HG03457 (cell line): ENCODE results near the gene RDH8.

Source experiments
- ATAC-seq: cut with Tn5 transposase; IDR thresholded peaks from one replicate; pipeline ENCODE4 v1.9.1; 2021; ENCODE audit warnings: moderate number of reproducible peaks; ENCODE audit not compliant: unreplicated experiment

RDH8 gene

DNA sequence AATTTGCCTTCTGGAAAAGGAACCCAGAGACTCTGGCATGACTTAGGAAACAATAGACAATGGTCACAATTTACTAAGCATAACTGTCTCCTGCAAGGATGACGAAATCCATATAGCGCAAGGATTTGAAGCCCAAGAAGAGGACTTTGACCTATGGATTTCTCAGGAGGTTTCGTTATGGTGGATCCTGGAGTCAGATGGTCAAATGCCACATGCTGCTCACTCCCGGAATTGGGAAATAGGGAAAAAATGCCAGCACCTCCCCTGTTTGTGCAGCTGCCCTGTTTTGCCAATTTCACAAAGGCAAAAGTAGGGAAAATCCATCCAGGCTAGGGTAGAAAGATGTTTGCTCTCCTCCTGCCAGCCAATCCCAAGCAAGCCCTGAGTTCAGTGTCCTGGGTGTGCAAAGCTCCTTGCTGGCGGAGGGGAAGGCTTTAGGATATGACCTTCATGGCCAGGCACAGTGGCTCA lies 23.4 kb downstream of the RDH8 start:
- ATAC-seq: no peak

DNA sequence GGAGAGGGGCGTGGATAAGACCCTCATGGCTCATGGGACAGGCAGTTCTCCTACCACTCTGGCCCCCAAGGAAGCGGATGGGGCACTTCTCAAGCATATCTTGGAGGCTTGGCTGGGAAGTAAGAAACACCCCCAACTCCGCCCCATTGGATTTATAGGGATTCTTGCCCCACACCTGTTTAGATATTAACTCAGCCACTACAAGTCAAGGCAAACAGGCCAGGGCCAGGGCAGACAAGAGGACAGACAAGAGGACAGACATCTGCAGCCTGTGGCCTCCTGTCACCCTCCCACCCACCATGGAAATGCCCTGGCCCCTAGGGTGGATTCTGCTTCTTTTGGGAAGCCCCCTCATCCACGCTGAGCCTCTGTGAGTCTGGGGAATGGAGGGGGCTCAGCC lies 24.1 kb downstream of the RDH8 start:
- ATAC-seq: no peak

DNA sequence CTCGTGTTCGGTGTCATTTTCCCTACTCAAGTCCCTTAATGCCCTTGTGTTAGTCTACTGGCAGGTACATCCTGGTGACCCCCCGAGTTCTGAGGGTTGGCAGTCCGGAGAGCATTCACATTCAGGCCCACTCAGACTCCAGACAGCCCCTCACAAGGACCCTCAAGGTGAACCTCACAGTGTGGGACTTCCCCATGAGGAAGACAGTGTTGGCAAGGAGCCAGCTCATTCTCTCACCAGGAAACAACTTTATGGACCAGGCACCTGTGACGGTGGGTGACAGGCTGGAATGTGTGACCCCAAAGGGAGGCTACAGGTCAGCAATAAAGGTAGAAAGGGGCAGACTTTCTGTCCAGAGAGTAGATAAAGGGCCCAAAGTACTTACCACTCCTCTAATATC lies 24.5 kb downstream of the RDH8 start:
- ATAC-seq: no peak

DNA sequence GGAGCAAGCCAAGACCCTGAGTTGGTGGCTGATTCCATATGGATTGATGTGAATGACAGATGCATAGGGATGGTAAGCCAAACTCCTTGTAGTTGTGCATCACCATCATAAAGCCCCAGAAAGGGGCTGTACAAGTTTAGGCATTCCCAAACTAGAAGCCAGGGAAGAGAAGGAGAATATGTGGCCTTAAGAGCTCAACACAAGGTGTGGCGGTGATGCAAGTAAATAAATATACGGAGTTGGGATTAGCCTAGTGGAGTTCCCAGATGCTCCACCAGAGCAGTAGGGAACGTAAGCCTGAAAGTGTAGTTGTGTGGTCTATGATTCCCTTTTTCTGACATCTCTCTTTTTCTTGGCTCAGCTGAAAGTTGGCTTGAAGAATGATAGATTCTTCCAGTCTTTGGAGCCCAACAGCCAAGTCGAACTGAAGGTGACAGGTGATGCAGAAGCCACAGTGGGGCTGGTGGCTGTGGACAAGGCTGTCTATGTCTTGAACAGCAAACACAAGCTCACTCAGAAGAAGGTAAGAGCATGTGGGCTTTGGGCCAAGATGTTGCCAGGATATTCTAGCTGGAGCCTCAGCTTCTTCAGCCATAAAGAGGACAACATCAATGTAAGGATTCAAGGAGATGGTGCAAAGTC lies 30.1 kb downstream of the RDH8 start:
- ATAC-seq: no peak

DNA sequence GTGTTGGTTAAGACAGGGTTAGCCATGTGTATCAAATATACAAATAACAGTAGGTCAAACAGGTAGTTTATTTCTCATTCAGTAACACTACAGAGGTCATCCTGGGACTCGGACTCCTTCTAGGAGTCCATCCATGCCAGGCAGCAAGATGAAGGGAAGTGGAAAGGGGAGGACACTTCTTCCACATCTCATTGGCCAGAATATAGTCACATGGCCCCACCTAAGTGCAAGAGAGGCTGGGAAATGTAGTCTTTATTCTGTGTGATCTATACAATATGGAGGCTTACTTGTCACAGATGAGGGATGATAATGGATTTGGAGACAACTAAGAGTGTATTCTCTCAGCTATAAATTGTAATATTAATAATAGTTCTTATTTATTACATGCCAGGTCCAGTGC lies 31.1 kb downstream of the RDH8 start:
- ATAC-seq: no peak

DNA sequence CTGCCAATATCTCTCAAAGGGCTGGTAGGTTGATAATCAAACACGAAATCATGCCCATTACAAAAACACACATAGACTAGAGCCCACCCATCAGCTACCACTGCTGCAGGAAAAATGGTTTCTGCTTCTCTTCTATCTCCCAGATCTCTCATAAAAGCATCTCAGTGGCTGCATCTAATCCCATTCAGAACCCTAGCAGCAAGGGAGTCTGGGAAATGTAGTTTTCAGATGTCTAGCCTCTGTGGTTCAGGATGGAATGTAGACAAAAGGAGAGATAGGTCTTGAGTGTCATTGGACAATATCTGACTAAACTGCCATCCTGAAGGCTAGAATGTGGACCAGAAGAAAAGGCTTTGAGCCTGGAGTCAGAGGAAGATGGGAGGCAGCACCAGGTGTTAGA lies 32.1 kb downstream of the RDH8 start:
- ATAC-seq: no peak

DNA sequence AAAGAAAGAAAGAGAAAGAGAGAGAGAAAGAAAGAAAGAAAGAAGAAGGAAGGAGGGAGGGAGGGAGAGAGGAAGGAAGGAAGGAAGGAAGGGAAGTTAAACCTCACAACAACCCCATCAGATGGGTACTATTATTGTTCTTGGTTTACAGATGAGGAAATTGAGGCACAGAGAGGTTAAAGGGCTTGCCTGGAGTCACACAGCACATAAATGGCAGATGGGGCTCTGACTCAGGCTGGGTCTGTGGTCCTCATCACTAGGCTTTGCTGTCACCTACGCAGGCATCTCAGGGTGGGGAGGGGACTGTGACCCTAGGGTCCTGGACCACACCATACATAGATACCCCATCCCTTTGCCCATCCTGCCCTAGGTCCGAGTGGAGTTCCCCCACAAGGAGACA lies 36.3 kb downstream of the RDH8 start:
- no peak for ATAC-seq

DNA sequence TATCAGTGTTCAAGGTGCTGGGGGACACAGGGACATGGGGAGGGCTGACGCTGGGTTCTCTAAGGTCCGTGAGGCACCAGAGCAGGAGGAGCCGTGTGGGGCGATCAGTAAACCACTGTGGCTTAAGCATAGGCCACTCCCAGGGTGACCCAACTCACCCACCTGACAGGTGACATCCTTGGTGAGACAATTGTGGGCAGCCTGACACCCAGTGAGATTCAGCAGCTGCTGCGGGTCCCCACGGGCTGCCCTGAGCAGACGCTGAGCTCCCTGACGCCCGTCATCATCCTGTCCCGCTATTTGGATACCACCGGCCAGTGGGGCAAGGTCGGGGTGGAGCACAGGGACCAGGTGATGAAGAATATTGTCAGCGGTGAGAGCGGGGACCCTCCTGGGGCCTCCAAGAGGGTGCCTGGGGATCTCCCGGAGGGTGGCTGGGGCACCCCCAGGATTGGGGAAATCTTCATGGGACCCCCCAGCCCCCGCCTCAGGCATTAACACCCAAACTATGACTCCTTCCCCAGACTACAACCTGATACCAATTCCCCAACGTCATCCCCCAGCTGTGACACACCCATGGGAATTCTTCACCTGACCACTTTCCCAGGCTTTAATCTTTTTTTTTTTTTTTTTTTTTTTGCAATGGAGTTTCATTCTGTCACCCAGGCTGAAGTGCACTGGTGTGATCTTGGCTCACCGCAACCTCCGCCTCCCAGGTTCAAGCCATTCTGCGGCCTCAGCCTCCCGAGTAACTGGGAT lies 39.5 kb downstream of the RDH8 start:
- no peak for ATAC-seq

DNA sequence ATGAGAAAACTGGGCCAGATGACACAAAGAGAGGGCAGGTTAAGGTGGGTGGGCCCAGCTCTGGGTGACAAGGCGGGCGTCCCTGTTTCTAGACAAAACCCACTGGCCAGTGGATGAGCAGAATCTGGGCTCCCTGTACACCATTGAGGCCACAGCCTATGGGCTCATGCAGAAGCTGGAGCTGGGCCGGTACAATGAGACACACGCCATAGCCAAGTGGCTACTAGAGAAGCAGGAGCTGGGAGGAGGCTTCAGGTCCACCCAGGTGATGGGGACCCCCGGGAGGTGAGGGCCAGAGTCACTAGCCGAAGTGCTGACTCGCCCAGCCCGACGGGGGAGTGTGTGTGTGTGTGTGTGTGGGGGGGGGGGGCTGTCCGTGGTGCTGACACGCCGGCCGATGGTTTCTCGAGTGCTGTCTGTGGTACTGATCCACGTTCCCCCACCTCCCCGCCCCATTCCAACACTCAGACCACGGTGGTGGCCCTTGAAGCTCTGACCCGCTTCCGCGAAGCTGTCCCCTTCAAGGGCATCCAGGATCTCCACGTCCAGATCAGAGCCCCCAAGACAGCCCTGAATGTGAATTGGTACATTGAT lies 48.5 kb downstream of the RDH8 start:
- no peak for ATAC-seq

DNA sequence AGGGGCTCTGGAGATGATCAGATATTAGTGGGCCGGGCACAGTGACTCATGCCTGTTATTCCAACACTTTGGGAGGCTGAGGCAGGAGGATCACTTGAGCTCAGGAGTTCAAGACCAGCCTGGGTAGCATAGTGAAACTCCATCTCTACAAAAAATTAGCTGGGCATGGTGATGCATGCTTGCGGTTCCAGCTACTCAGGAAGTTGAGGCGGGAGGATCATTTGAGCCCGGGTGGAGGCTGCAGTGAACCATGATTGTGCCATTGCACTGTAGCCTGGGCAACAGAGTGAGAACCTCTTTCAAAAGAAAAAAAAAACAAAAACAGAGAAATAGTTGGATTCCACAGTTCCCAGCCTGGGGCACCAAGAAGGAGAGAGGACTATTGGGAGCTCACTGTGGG lies 54.9 kb downstream of the RDH8 start:
- ATAC-seq: no peak

DNA sequence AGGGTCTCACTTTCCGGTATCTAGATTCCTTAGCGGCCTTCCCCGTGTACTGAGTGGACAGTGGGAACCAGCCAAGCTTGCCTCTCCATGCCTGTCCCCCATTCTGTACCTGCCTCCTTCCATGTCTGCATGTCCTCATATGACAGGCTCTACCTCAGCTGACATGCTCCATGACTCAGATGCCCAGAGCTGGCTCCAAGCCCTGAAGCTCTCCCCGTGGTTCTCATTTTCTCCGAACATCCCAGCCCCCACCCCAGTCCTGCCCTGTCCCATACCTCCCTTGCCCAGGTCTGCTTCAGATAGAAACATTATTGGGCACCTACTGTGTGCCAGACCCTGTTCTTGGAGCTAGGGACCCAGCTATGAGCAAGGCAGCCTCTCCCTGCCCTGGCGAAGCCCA lies 55.8 kb downstream of the RDH8 start:
- no peak for ATAC-seq

DNA sequence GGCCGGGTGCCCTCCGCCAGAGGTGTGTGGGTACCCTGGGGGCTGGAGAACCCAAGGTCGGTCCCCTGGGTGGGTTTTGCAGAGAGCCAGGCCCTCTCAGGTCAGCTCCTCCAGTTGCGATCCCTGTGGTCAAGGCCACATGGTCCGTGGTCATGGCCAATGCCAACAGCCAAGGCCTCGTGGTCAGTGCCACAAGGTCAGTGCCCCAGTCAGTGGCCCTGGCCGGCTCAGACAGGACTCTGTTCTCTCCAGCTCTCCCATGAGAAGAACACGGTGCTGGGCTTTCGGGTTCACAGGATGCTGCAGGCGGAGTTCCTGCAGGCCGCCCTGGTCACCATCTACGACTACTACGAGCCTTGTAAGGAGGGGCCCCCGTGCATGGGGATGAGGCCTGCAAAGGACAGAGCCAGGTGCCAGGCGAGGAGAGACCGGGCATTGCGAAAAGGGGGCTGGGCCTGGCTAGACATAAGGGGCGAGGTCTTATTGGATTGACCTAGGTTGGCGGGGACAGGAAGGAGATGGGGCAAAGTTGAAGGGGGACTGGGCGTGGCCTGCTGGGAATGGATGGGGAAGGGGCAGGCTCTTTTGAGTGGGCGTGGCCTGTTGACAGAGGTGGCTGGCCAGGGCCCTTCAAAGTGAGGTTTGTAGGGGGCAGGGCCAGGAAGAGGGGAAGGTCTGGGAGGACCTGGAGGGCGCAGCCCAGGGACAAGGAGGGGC lies 57.6 kb downstream of the RDH8 start:
- ATAC-seq: no peak
